ENCODE data around the gene DSCAML1.

DNA sequence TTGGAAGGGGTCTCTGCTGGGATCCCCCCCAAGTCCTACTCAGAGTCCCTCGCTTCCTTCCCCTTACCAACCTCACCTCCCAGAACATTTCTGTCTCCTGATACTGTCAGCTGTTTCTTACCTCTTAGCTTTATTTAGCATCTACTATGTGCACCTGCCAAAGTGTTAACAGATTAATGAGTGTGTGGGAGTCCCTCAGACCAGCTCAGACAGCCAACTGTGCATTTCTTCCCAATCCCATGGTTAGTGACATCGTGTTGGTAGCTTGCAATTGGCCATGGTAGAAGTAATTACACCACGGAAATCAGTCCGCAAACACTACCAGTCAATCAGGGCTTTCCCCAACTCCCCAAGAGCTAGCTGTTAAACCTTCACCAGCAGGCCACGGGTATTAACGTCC is 150.6 kb downstream of the DSCAML1 start:
- TF ChIP-seq, protein P1, sequence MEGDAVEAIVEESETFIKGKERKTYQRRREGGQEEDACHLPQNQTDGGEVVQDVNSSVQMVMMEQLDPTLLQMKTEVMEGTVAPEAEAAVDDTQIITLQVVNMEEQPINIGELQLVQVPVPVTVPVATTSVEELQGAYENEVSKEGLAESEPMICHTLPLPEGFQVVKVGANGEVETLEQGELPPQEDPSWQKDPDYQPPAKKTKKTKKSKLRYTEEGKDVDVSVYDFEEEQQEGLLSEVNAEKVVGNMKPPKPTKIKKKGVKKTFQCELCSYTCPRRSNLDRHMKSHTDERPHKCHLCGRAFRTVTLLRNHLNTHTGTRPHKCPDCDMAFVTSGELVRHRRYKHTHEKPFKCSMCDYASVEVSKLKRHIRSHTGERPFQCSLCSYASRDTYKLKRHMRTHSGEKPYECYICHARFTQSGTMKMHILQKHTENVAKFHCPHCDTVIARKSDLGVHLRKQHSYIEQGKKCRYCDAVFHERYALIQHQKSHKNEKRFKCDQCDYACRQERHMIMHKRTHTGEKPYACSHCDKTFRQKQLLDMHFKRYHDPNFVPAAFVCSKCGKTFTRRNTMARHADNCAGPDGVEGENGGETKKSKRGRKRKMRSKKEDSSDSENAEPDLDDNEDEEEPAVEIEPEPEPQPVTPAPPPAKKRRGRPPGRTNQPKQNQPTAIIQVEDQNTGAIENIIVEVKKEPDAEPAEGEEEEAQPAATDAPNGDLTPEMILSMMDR (IDR thresholded peaks at IDR 0.05; ENCODE audit: low read length) = no peak
- TF ChIP-seq EZH2 (IDR thresholded peaks at IDR 0.05; ENCODE audit: borderline replicate concordance, low read length) = no peak

Measured in OCI-LY1 (cell line).